Ovary (tissue), 3 donors: ENCODE results near the gene TMEM232.

ENCODE experiments used
- EP300 ChIP-seq: sonication (generic); formaldehyde crosslinking; IDR thresholded peaks from one replicate; pipeline ENCODE4 v1.6.1; 2017; ENCODE audit warnings: antibody characterized with exemption
- TF ChIP-seq, protein P1 (sequence below), 3 donors: fragments of 450-650 bp in 2 of 3; fragments of 200-600 bp in 1 of 3; IDR thresholded peaks; one replicate each; pipeline versions ENCODE4 v1.5.1 to v1.8.0; 2016 to 2022; ENCODE audit warnings: antibody characterized with exemption in 3 of 3, mild to moderate bottlenecking in 1 of 3
- donor health status: DM: no; HTN: no; CAD: no.

DNA sequence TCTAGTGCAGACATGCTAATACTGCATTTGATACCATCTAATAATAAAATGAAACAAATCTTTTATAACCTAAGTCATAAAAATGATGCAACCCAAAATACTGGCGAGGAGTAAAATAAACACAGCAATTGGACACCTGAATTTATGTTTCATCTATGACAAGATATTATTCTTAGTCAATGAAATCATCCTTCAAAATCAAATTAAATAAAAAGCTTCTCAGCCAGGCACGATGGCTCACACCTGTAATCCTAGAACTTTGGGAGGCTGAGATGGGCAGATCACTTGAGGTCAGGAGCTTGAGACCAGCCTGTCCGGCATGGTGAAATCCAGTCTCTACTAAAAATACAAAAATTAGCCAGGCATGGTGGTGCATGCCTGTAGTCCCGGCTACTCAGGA lies 179.0 kb downstream of the TMEM232 start:
- TF ChIP-seq, protein P1, sequence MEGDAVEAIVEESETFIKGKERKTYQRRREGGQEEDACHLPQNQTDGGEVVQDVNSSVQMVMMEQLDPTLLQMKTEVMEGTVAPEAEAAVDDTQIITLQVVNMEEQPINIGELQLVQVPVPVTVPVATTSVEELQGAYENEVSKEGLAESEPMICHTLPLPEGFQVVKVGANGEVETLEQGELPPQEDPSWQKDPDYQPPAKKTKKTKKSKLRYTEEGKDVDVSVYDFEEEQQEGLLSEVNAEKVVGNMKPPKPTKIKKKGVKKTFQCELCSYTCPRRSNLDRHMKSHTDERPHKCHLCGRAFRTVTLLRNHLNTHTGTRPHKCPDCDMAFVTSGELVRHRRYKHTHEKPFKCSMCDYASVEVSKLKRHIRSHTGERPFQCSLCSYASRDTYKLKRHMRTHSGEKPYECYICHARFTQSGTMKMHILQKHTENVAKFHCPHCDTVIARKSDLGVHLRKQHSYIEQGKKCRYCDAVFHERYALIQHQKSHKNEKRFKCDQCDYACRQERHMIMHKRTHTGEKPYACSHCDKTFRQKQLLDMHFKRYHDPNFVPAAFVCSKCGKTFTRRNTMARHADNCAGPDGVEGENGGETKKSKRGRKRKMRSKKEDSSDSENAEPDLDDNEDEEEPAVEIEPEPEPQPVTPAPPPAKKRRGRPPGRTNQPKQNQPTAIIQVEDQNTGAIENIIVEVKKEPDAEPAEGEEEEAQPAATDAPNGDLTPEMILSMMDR (IDR thresholded peaks at IDR 0.05) = no peak
- TF ChIP-seq EP300 = no peak
